ENCODE results near the gene NDUFAF3. TPM values are rescaled to one million over a fixed set of nuclear protein-coding genes. Genes with fewer than 3 reads are reported as not detected.

NDUFAF3 gene
- total RNA-seq, 1 donor from 2014 or later, result 159 TPM

DNA sequence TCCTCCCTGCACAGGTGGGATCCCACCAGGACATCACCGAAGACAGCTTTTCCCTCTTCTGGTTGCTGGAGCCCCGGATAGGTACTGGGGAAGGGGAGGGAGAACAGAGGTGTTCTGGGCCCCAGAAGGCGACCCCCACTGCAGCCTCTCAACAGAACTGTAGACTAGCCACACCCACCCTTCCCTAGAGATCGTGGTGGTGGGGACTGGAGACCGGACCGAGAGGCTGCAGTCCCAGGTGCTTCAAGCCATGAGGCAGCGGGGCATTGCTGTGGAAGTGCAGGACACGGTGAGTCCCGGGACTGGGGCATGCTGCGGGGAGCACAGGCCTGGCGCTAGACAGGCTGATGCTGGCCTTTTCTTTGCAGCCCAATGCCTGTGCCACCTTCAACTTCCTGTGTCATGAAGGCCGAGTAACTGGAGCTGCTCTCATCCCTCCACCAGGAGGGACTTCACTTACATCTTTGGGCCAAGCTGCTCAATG is 809 bp downstream of the NDUFAF3 start:
- H3K27me3 ChIP-seq (ENCODE audit: low read depth), result no peaks in the 10 kb centered on the region
- H3K4me3 ChIP-seq, result peak overlapping the region; percentile 86
- peaks cover 81% of the 10 kb centered on the region for H3K4me1 ChIP-seq
- no peak for TF ChIP-seq CTCF (IDR thresholded peaks at IDR 0.05; ENCODE audit: borderline replicate concordance)
- H3K9me3 ChIP-seq (replicated peaks), result no peaks in the 10 kb centered on the region
- peaks cover 40% of the 10 kb centered on the region for H3K36me3 ChIP-seq
- peak overlapping the region; percentile 98 for H3K27ac ChIP-seq (replicated peaks)
- DNase-seq, result no peak
- intact Hi-C loops (cut with micrococcal nuclease), result no loop called here

GRCh38 chr3:49023775-49024174 is 1.9 kb downstream of the NDUFAF3 start:
- no peak overlapping the region for H3K4me3 ChIP-seq
- H3K4me1 ChIP-seq, result peaks cover 81% of the 10 kb centered on the region
- intact Hi-C loops (cut with micrococcal nuclease), result no loop called here
- no peak for DNase-seq
- H3K9me3 ChIP-seq (replicated peaks), result no peaks in the 10 kb centered on the region
- no peak overlapping the region for H3K27ac ChIP-seq (replicated peaks)
- H3K36me3 ChIP-seq, result peaks cover 40% of the 10 kb centered on the region
- no peak for TF ChIP-seq CTCF (IDR thresholded peaks at IDR 0.05; ENCODE audit: borderline replicate concordance)
- H3K27me3 ChIP-seq (ENCODE audit: low read depth), result no peaks in the 10 kb centered on the region

GRCh38 chr3:49024449-49024848 is 2.5 kb downstream of the NDUFAF3 start:
- intact Hi-C loops (cut with micrococcal nuclease), result no loop called here
- Histone ChIP-seq H3K27ac (replicated peaks) (no peak overlapping the region), H3K4me3 (no peak overlapping the region), H3K27me3 (ENCODE audit: low read depth) (no peaks in the 10 kb centered on the region), H3K36me3 (peaks cover 40% of the 10 kb centered on the region), H3K9me3 (replicated peaks) (no peaks in the 10 kb centered on the region), H3K4me1 (peaks cover 79% of the 10 kb centered on the region)
- DNase-seq, result no peak
- TF ChIP-seq CTCF (IDR thresholded peaks at IDR 0.05; ENCODE audit: borderline replicate concordance), result no peak

DNA sequence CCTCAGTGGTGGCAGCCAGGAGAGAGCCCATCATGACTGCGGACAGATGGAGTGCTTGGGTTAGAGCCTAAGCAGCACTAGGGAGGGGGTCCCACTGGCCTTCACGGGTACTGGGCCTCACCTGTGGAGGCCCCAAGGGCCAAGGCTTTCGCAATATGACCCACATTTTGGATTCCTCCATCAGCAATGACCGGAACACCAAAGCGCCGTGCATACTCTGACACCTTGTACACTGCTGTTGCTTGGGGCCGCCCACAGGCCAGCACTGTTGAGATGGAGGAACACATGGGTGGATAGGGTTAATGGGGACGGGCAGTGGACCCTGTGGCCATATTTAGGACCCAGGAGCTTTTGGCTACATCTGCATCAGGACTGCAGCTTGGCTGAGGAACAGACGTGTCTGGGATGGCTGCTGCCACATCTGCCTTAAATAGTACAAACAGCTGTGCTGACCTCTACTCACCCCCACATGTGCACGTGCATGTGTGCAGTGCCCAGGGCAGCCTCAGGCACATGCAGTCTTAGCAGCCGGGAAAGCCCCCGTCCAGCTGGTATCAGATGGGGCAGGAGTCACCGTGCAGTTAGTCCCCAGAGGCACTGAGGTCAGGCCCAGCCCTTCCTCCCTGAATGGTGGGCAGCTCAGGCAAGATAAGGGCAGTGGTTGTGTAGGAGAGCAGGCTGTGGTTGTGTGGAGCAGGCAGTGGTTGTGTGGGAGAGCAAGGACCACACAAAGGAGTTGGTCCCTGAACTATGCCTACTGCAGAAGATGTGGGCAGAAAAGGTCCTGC is 3.3 kb downstream of the NDUFAF3 start:
- Histone ChIP-seq H3K27me3 (ENCODE audit: low read depth) (no peaks in the 10 kb centered on the region), H3K4me1 (peaks cover 78% of the 10 kb centered on the region), H3K4me3 (no peak overlapping the region), H3K27ac (replicated peaks) (peak overlapping the region; percentile 7), H3K36me3 (peaks cover 43% of the 10 kb centered on the region), H3K9me3 (replicated peaks) (no peaks in the 10 kb centered on the region)
- TF ChIP-seq CTCF (IDR thresholded peaks at IDR 0.05; ENCODE audit: borderline replicate concordance), result no peak
- DNase-seq, result no peak
- intact Hi-C loops (cut with micrococcal nuclease), result no loop called here

- peaks cover 50% of the 10 kb centered on the region for H3K36me3 ChIP-seq
- H3K4me1 ChIP-seq, result peaks cover 70% of the 10 kb centered on the region
Measured at GRCh38 chr3:49025793-49026520, 4.0 kb downstream of the NDUFAF3 start.

More at GRCh38 chr3:49025793-49026520, 4.0 kb downstream of the NDUFAF3 start:
- H3K4me3 ChIP-seq, result no peak overlapping the region
- no peak overlapping the region for H3K27ac ChIP-seq (replicated peaks)
- no peaks in the 10 kb centered on the region for H3K27me3 ChIP-seq (ENCODE audit: low read depth)
- no peak for DNase-seq
- H3K9me3 ChIP-seq (replicated peaks), result no peaks in the 10 kb centered on the region
- intact Hi-C loops (cut with micrococcal nuclease), result no loop called here
- no peak for TF ChIP-seq CTCF (IDR thresholded peaks at IDR 0.05; ENCODE audit: borderline replicate concordance)
